ENCODE results near the gene SDHAF2. TPM values are rescaled to one million over a fixed set of nuclear protein-coding genes. Genes with fewer than 3 reads are reported as not detected.

The SDHAF2 gene
- total RNA-seq, 1 experiment from 2014 or later, result 30.1 TPM

GRCh38 chr11:61417670-61418069 lies 12.3 kb upstream of the SDHAF2 start:
- Mint-ChIP-seq H3K4me3 (ENCODE audit: unreplicated experiment) (no peak overlapping the region), H3K4me1 (ENCODE audit: insufficient read depth, unreplicated experiment) (peaks cover 9% of the 10 kb centered on the region), H3K27me3 (ENCODE audit: insufficient read depth, unreplicated experiment) (no peaks in the 10 kb centered on the region), H3K27ac (ENCODE audit: low read depth, unreplicated experiment) (no peak overlapping the region), H3K36me3 (ENCODE audit: insufficient read depth, unreplicated experiment) (peaks cover 98% of the 10 kb centered on the region), H3K9me3 (ENCODE audit: unreplicated experiment) (no peaks in the 10 kb centered on the region)
- intact Hi-C loops (cut with micrococcal nuclease), result no loop called here
- ChIA-PET CTCF (interaction anchor here (0.7 to 1.2 kb wide), 2 partner anchors 17 to 82 kb away, joined by 3 to 5 read pairs; no protein-coding TSS in a partner anchor), POLR2A (interaction anchor here (0.7 to 1.5 kb wide), 4 partner anchors 12 to 56 kb away, joined by 3 to 4 read pairs (median 4); partner anchors contain the start of genes CPSF7, CYB561A3, SDHAF2 and TMEM138)
- DNase-seq (ENCODE audit: unreplicated experiment), result no peak
- BruUV-seq (replicated peaks), result no TSS peak
- no peak for TF ChIP-seq CTCF (IDR thresholded peaks at IDR 0.05; ENCODE audit: unreplicated experiment)

- ChIA-PET POLR2A (interaction anchor here (0.7 to 1.5 kb wide), 4 partner anchors 11 to 56 kb away, joined by 3 to 4 read pairs (median 4); partner anchors contain the start of genes CPSF7, CYB561A3, SDHAF2 and TMEM138), CTCF (interaction anchor here (0.7 to 1.2 kb wide), 2 partner anchors 17 to 82 kb away, joined by 3 to 5 read pairs; no protein-coding TSS in a partner anchor)
- Mint-ChIP-seq H3K9me3 (ENCODE audit: unreplicated experiment) (no peaks in the 10 kb centered on the region), H3K27me3 (ENCODE audit: insufficient read depth, unreplicated experiment) (no peaks in the 10 kb centered on the region), H3K4me1 (ENCODE audit: insufficient read depth, unreplicated experiment) (peaks cover 9% of the 10 kb centered on the region), H3K27ac (ENCODE audit: low read depth, unreplicated experiment) (no peak overlapping the region), H3K4me3 (ENCODE audit: unreplicated experiment) (no peak overlapping the region), H3K36me3 (ENCODE audit: insufficient read depth, unreplicated experiment) (peaks cover 97% of the 10 kb centered on the region)
- TF ChIP-seq CTCF (IDR thresholded peaks at IDR 0.05; ENCODE audit: unreplicated experiment), result no peak
- DNase-seq (ENCODE audit: unreplicated experiment), result no peak
- intact Hi-C loops (cut with micrococcal nuclease), result no loop called here
- no TSS peak for BruUV-seq (replicated peaks)
Observed at GRCh38 chr11:61418136-61418535, 11.8 kb upstream of the SDHAF2 start.

- Mint-ChIP-seq H3K27ac (ENCODE audit: low read depth, unreplicated experiment) (peak overlapping the region; percentile 5), H3K4me1 (ENCODE audit: insufficient read depth, unreplicated experiment) (peaks cover 15% of the 10 kb centered on the region), H3K4me3 (ENCODE audit: unreplicated experiment) (no peak overlapping the region), H3K36me3 (ENCODE audit: insufficient read depth, unreplicated experiment) (peaks cover 97% of the 10 kb centered on the region), H3K9me3 (ENCODE audit: unreplicated experiment) (no peaks in the 10 kb centered on the region), H3K27me3 (ENCODE audit: insufficient read depth, unreplicated experiment) (no peaks in the 10 kb centered on the region)
- ChIA-PET CTCF (interaction anchor here (0.6 to 1.3 kb wide), 5 partner anchors 13 to 86 kb away, joined by 3 to 7 read pairs (median 4); no protein-coding TSS in a partner anchor), POLR2A (interaction anchor here (0.8 kb wide), 1 partner anchor 11 kb away, joined by 3 read pairs; no protein-coding TSS in a partner anchor)
- no peak for DNase-seq (ENCODE audit: unreplicated experiment)
- intact Hi-C loops (cut with micrococcal nuclease), result no loop called here
- BruUV-seq (replicated peaks), result no TSS peak
- TF ChIP-seq CTCF (IDR thresholded peaks at IDR 0.05; ENCODE audit: unreplicated experiment), result no peak
Observed at GRCh38 chr11:61422226-61422625, 7.7 kb upstream of the SDHAF2 start.

- ChIA-PET POLR2A (interaction anchor here (0.7 to 1.0 kb wide), 3 partner anchors 15 to 1174 kb away, joined by 3 to 4 read pairs (median 3); no protein-coding TSS in a partner anchor), CTCF (interaction anchor here (0.7 to 4.1 kb wide), 3 partner anchors 10 to 238 kb away, joined by 3 to 32 read pairs (median 3); no protein-coding TSS in a partner anchor)
- H3K4me3 Mint-ChIP-seq (ENCODE audit: unreplicated experiment), result no peak overlapping the region
- H3K4me1 Mint-ChIP-seq (ENCODE audit: insufficient read depth, unreplicated experiment), result peaks cover 6% of the 10 kb centered on the region
- BruUV-seq (replicated peaks), result no TSS peak
- intact Hi-C loops (cut with micrococcal nuclease), result no loop called here
- no peak for TF ChIP-seq CTCF (IDR thresholded peaks at IDR 0.05; ENCODE audit: unreplicated experiment)
- H3K27ac Mint-ChIP-seq (ENCODE audit: low read depth, unreplicated experiment), result peak overlapping the region; percentile 12
- H3K36me3 Mint-ChIP-seq (ENCODE audit: insufficient read depth, unreplicated experiment), result peaks cover 84% of the 10 kb centered on the region
- H3K9me3 Mint-ChIP-seq (ENCODE audit: unreplicated experiment), result no peaks in the 10 kb centered on the region
- H3K27me3 Mint-ChIP-seq (ENCODE audit: insufficient read depth, unreplicated experiment), result no peaks in the 10 kb centered on the region
- DNase-seq (ENCODE audit: unreplicated experiment), result no peak
Observed at GRCh38 chr11:61425367-61426131, 4.4 kb upstream of the SDHAF2 start.
